ENCODE measurements around the gene EIF6. TPM values are rescaled to one million over a fixed set of nuclear protein-coding genes. Genes with fewer than 3 reads are reported as not detected.

EIF6 gene
- total and polyA plus RNA-seq, 2 experiments from 2014 or later, result 149 to 215 TPM

GRCh38 chr20:35319192-35319870 lies 34.8 kb upstream of the EIF6 start:
- 0 out of 2 replicates have a peak overlapping the region, but pooled peaks have one; percentile 2 for H3K27ac Mint-ChIP-seq
- no peak overlapping the region for H3K4me3 Mint-ChIP-seq
- ATAC-seq (no peak; the same call in 2 of the 3 replicates), DNase-seq (ENCODE audit: low spot score) (no peak)
- no peaks in the 10 kb centered on the region for H3K36me3 Mint-ChIP-seq (ENCODE audit: low read depth)
- H3K36me3 ChIP-seq (ENCODE audit: insufficient read depth), result no peaks in the 10 kb centered on the region
- no peaks in the 10 kb centered on the region; the same call in 2 of the 3 replicates for H3K9me3 Mint-ChIP-seq
- no peak overlapping the region for H3K27ac ChIP-seq (ENCODE audit: low read depth)
- H3K4me1 ChIP-seq (ENCODE audit: insufficient read depth), result peaks cover 8% of the 10 kb centered on the region
- peaks cover 28% of the 10 kb centered on the region for H3K4me1 Mint-ChIP-seq
- no peaks in the 10 kb centered on the region for H3K9me2 ChIP-seq (ENCODE audit: insufficient read depth)
- H3K27me3 Mint-ChIP-seq (ENCODE audit: insufficient read depth, low read depth, poor library complexity), result peaks cover 4% of the 10 kb centered on the region
- no peaks in the 10 kb centered on the region for H3K27me3 ChIP-seq (ENCODE audit: insufficient read depth)
- no peak overlapping the region for H3K4me2 ChIP-seq
- H3F3A ChIP-seq (replicated peaks; ENCODE audit: low read depth), result no peaks in the 10 kb centered on the region
- H2AFZ ChIP-seq, result no peak overlapping the region
- no peaks in the 10 kb centered on the region for H4K20me1 ChIP-seq (replicated peaks; ENCODE audit: insufficient read depth)
- no peak for TF ChIP-seq ZNF462 (CRISPR knock-in tag; IDR thresholded peaks at IDR 0.05)
- no peak for TF ChIP-seq REST (IDR thresholded peaks at IDR 0.05; ENCODE audit: unreplicated experiment)
- no peak for TF ChIP-seq POLR2AphosphoS5 (IDR thresholded peaks at IDR 0.05; ENCODE audit: low read depth)
- no peak for TF ChIP-seq ETS1 (IDR thresholded peaks at IDR 0.05)
- no peak for TF ChIP-seq ZNF331 (CRISPR knock-in tag; IDR thresholded peaks at IDR 0.05; ENCODE audit: low read depth)
- TF ChIP-seq JUNB (IDR thresholded peaks at IDR 0.05; ENCODE audit: unreplicated experiment), result no peak
- no peak for TF ChIP-seq NANOG (IDR thresholded peaks at IDR 0.05; ENCODE audit: borderline replicate concordance)
- no peak for TF ChIP-seq EZH2phosphoT487 (IDR thresholded peaks at IDR 0.05; ENCODE audit: unreplicated experiment)
- TF ChIP-seq CREB1 (CRISPR knock-in tag; IDR thresholded peaks at IDR 0.05; ENCODE audit: low read depth), result no peak
- TF ChIP-seq EZH2 (IDR thresholded peaks at IDR 0.05; ENCODE audit: low read depth, unreplicated experiment), result no peak
- H3K79me2 ChIP-seq (replicated peaks; ENCODE audit: insufficient read depth), result no peaks in the 10 kb centered on the region
- no peak overlapping the region for H3K4me3 ChIP-seq
